HL-60 (cell line): ENCODE results near the gene EDN3.

ENCODE experiments used
- CTCF ChIP-seq: IDR thresholded peaks from one replicate; pipeline ENCODE4 v1.5.1; 2011; ENCODE audit warnings: low read length, control low read depth, inconsistent platforms; ENCODE audit not compliant: insufficient read depth
- POLR2AphosphoS5 ChIP-seq: IDR thresholded peaks from 2 replicates; pipeline ENCODE4 v1.6.1; 2012; ENCODE audit warnings: low read depth
- SPI1 ChIP-seq: IDR thresholded peaks from 2 replicates; pipeline ENCODE4 v1.6.1; 2012; ENCODE audit warnings: low read depth, mild to moderate bottlenecking, borderline replicate concordance

- TF ChIP-seq SPI1 (no peak), CTCF (no peak), POLR2AphosphoS5 (no peak)
Observed at GRCh38 chr20:59335377-59335776, 35.0 kb downstream of the EDN3 start.
